Measurements from ENCODE around the gene SHC3. TPM values are rescaled to one million over a fixed set of nuclear protein-coding genes. Genes with fewer than 3 reads are reported as not detected.
A peak's percentile ranks its signal among the peaks of the same experiment; 100 is the strongest.

SHC3 gene
- total and polyA plus RNA-seq, 2 experiments from 2014 or later: 0.30 to 0.54 TPM

- Histone ChIP-seq H3K9ac (no peak overlapping the region), H3K27ac (no peak overlapping the region), H3K27me3 (replicated peaks; ENCODE audit: insufficient read depth) (no peaks in the 10 kb centered on the region), H3K79me2 (ENCODE audit: insufficient read depth) (no peaks in the 10 kb centered on the region), H4K20me1 (ENCODE audit: insufficient read depth) (no peaks in the 10 kb centered on the region), H2AFZ (no peak overlapping the region), H3K4me3 (no peak overlapping the region), H3K9me2 (ENCODE audit: insufficient read depth) (no peaks in the 10 kb centered on the region), H3K4me1 (ENCODE audit: insufficient read depth) (no peaks in the 10 kb centered on the region), H3F3A (ENCODE audit: insufficient read depth) (no peaks in the 10 kb centered on the region), H3K4me2 (ENCODE audit: unreplicated experiment) (no peak overlapping the region), H3K36me3 (ENCODE audit: low read depth) (no peaks in the 10 kb centered on the region), H3K9me3 (ENCODE audit: low read depth) (no peaks in the 10 kb centered on the region)
- DNase-seq: no peak
- 69 to 70% methylated on average over 2 of the region's 2 CpGs for WGBS, 2 experiments (ENCODE audit: low coverage in 1 of 2, low lambda C conversion rate in 2 of 2, missing lambda C conversion rate in 2 of 2)
- in situ Hi-C loops (cut with MboI): no loop called here
- TF ChIP-seq EZH2phosphoT487 (IDR thresholded peaks at IDR 0.05; ENCODE audit: insufficient read depth, low read depth): no peak
- TF ChIP-seq EZH2 (IDR thresholded peaks at IDR 0.05; ENCODE audit: insufficient read depth, poor library complexity, severe bottlenecking): no peak
Observed at GRCh38 chr9:89189215-89189614, 10.6 kb upstream of the SHC3 start.

- H3K27me3 ChIP-seq (replicated peaks; ENCODE audit: insufficient read depth): no peaks in the 10 kb centered on the region
- no peak overlapping the region for H3K27ac ChIP-seq
- WGBS, 2 experiments (ENCODE audit: low coverage in 1 of 2, low lambda C conversion rate in 2 of 2, missing lambda C conversion rate in 2 of 2): 37 to 46% methylated on average over 1 of the region's 1 CpG
- no peak overlapping the region for H3K4me3 ChIP-seq
- no peaks in the 10 kb centered on the region for H3K9me2 ChIP-seq (ENCODE audit: insufficient read depth)
- H3K9me3 ChIP-seq (ENCODE audit: low read depth): no peaks in the 10 kb centered on the region
- no peaks in the 10 kb centered on the region for H4K20me1 ChIP-seq (ENCODE audit: insufficient read depth)
- no peak overlapping the region for H2AFZ ChIP-seq
- in situ Hi-C loops (cut with MboI): no loop called here
- no peaks in the 10 kb centered on the region for H3K4me1 ChIP-seq (ENCODE audit: insufficient read depth)
- DNase-seq: no peak
- no peaks in the 10 kb centered on the region for H3K36me3 ChIP-seq (ENCODE audit: low read depth)
- H3K79me2 ChIP-seq (ENCODE audit: insufficient read depth): no peaks in the 10 kb centered on the region
- H3F3A ChIP-seq (ENCODE audit: insufficient read depth): no peaks in the 10 kb centered on the region
- TF ChIP-seq EZH2 (IDR thresholded peaks at IDR 0.05; ENCODE audit: insufficient read depth, poor library complexity, severe bottlenecking) (no peak), EZH2phosphoT487 (IDR thresholded peaks at IDR 0.05; ENCODE audit: insufficient read depth, low read depth) (no peak)
- H3K4me2 ChIP-seq (ENCODE audit: unreplicated experiment): no peak overlapping the region
- no peak overlapping the region for H3K9ac ChIP-seq
Observed at GRCh38 chr9:89187950-89188349, 9.3 kb upstream of the SHC3 start.

- Histone ChIP-seq H3K9me2 (ENCODE audit: insufficient read depth) (no peaks in the 10 kb centered on the region), H3K79me2 (ENCODE audit: insufficient read depth) (no peaks in the 10 kb centered on the region), H3K4me2 (ENCODE audit: unreplicated experiment) (no peak overlapping the region), H3K4me1 (ENCODE audit: insufficient read depth) (no peaks in the 10 kb centered on the region), H3K9me3 (ENCODE audit: low read depth) (no peaks in the 10 kb centered on the region), H3K27ac (no peak overlapping the region), H3K4me3 (no peak overlapping the region), H4K20me1 (ENCODE audit: insufficient read depth) (no peaks in the 10 kb centered on the region), H3K27me3 (replicated peaks; ENCODE audit: insufficient read depth) (no peaks in the 10 kb centered on the region), H3F3A (ENCODE audit: insufficient read depth) (no peaks in the 10 kb centered on the region), H3K9ac (no peak overlapping the region), H2AFZ (no peak overlapping the region), H3K36me3 (ENCODE audit: low read depth) (no peaks in the 10 kb centered on the region)
- in situ Hi-C loops (cut with MboI): no loop called here
- no peak for DNase-seq
- 68 to 70% methylated on average over 2 of the region's 2 CpGs for WGBS, 2 experiments (ENCODE audit: low coverage in 1 of 2, low lambda C conversion rate in 2 of 2, missing lambda C conversion rate in 2 of 2)
- no peak for TF ChIP-seq EZH2 (IDR thresholded peaks at IDR 0.05; ENCODE audit: insufficient read depth, poor library complexity, severe bottlenecking)
- no peak for TF ChIP-seq EZH2phosphoT487 (IDR thresholded peaks at IDR 0.05; ENCODE audit: insufficient read depth, low read depth)
Observed at GRCh38 chr9:89187541-89187940, 8.9 kb upstream of the SHC3 start.

GRCh38 chr9:89186960-89187359, 8.3 kb upstream of the SHC3 start:
- WGBS, 2 experiments (ENCODE audit: low coverage in 1 of 2, low lambda C conversion rate in 2 of 2, missing lambda C conversion rate in 2 of 2): 75 to 78% methylated on average over 5 of the region's 5 CpGs
- Histone ChIP-seq H2AFZ (no peak overlapping the region), H3K4me2 (ENCODE audit: unreplicated experiment) (no peak overlapping the region), H3K79me2 (ENCODE audit: insufficient read depth) (no peaks in the 10 kb centered on the region), H4K20me1 (ENCODE audit: insufficient read depth) (no peaks in the 10 kb centered on the region), H3K27ac (no peak overlapping the region), H3K36me3 (ENCODE audit: low read depth) (no peaks in the 10 kb centered on the region), H3F3A (ENCODE audit: insufficient read depth) (no peaks in the 10 kb centered on the region), H3K9me3 (ENCODE audit: low read depth) (no peaks in the 10 kb centered on the region), H3K4me3 (no peak overlapping the region), H3K4me1 (ENCODE audit: insufficient read depth) (no peaks in the 10 kb centered on the region), H3K9ac (no peak overlapping the region), H3K9me2 (ENCODE audit: insufficient read depth) (no peaks in the 10 kb centered on the region), H3K27me3 (replicated peaks; ENCODE audit: insufficient read depth) (no peaks in the 10 kb centered on the region)
- no peak for DNase-seq
- no peak for TF ChIP-seq EZH2 (IDR thresholded peaks at IDR 0.05; ENCODE audit: insufficient read depth, poor library complexity, severe bottlenecking)
- TF ChIP-seq EZH2phosphoT487 (IDR thresholded peaks at IDR 0.05; ENCODE audit: insufficient read depth, low read depth): no peak
- in situ Hi-C loops (cut with MboI): no loop called here

DNA sequence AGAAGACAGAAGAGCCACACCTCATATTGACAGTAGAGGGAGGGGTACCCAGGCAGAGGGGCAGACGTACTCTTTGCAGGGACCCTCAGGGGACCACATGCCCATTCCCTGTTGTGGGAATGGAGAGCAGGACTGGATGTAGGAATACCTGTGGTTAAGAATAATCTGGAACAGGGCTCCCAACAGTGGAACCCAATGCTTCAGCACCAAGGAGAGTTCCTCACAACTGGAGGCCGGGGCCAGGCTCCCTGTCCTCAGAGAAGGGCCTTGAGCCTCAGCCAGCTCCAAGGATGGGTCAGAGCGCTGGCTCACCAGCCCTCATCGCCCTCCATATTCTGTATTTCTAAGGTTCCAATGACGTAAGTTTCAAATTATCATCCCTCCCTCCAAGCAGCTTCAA, 7.4 kb upstream of the SHC3 start:
- Histone ChIP-seq H3K79me2 (ENCODE audit: insufficient read depth) (no peaks in the 10 kb centered on the region), H2AFZ (no peak overlapping the region), H3K9me2 (ENCODE audit: insufficient read depth) (no peaks in the 10 kb centered on the region), H3K4me2 (ENCODE audit: unreplicated experiment) (no peak overlapping the region), H3K9ac (no peak overlapping the region), H3K4me3 (no peak overlapping the region), H4K20me1 (ENCODE audit: insufficient read depth) (no peaks in the 10 kb centered on the region), H3K36me3 (ENCODE audit: low read depth) (no peaks in the 10 kb centered on the region), H3K27ac (no peak overlapping the region), H3F3A (ENCODE audit: insufficient read depth) (no peaks in the 10 kb centered on the region), H3K4me1 (ENCODE audit: insufficient read depth) (no peaks in the 10 kb centered on the region), H3K27me3 (replicated peaks; ENCODE audit: insufficient read depth) (no peaks in the 10 kb centered on the region), H3K9me3 (ENCODE audit: low read depth) (no peaks in the 10 kb centered on the region)
- TF ChIP-seq EZH2phosphoT487 (IDR thresholded peaks at IDR 0.05; ENCODE audit: insufficient read depth, low read depth) (no peak), EZH2 (IDR thresholded peaks at IDR 0.05; ENCODE audit: insufficient read depth, poor library complexity, severe bottlenecking) (no peak)
- DNase-seq: peak; percentile 41
- in situ Hi-C loops (cut with MboI): no loop called here
- WGBS, 2 experiments (ENCODE audit: low coverage in 1 of 2, low lambda C conversion rate in 2 of 2, missing lambda C conversion rate in 2 of 2): 51 to 53% methylated on average over 5 of the region's 5 CpGs
